GM18507 (cell line): ENCODE data around the gene TMEM150A.
"Not testable (repeated sequence)": the region's sequence is repeated elsewhere in the genome, so short reads cannot be mapped to it uniquely, and the experiment has no call there.

Experiments used
- DNase-seq: peaks from one replicate; pipeline ENCODE4 v3.0.0; 2011; ENCODE audit warnings: low read depth; ENCODE audit not compliant: insufficient read length; ENCODE audit errors: extremely low spot score
- FAIRE-seq: peaks from 2 replicates; lab custom pipeline; 2011; peaks lifted over from hg19 to GRCh38; lab: Jason Lieb, UNC

TMEM150A gene

GRCh38 chr2:85578243-85579180 lies 24.0 kb downstream of the TMEM150A start:
- no peak for FAIRE-seq

GRCh38 chr2:85577386-85578242 lies 24.9 kb downstream of the TMEM150A start, which contains the start of gene VAMP8:
VAMP8 (plus strand) TSS chr2:85577586; CDS start chr2:85577647, 61 bp downstream.
- FAIRE-seq, result peak; percentile 80
- no peak for DNase-seq

More at GRCh38 chr2:85578243-85579180, 24.0 kb downstream of the TMEM150A start:
- DNase-seq, result no peak

GRCh38 chr2:85577063-85577385 lies 25.5 kb downstream of the TMEM150A start:
- DNase-seq (no peak), FAIRE-seq (no peak)

GRCh38 chr2:85575739-85576138 lies 26.8 kb downstream of the TMEM150A start:
- DNase-seq (no peak), FAIRE-seq (no peak)

GRCh38 chr2:85566265-85566664 lies 36.2 kb downstream of the TMEM150A start:
- DNase-seq (no peak), FAIRE-seq (no peak)

GRCh38 chr2:85564144-85564563 lies 38.3 kb downstream of the TMEM150A start:
- FAIRE-seq (no peak), DNase-seq (no peak)

GRCh38 chr2:85561280-85562212 lies 41.0 kb downstream of the TMEM150A start, which contains the start of gene GGCX:
GGCX (minus strand) TSS chr2:85561493; CDS start chr2:85561428, 65 bp downstream.
- FAIRE-seq (peak; percentile 89), DNase-seq (peak; percentile 91)

- FAIRE-seq, result no peak
These were observed 41.7 kb downstream of the TMEM150A start for GRCh38 chr2:85560812-85561279.

GRCh38 chr2:85560403-85560726 lies 42.1 kb downstream of the TMEM150A start:
- DNase-seq, FAIRE-seq: not testable (repeated sequence)

More at GRCh38 chr2:85560812-85561279, 41.7 kb downstream of the TMEM150A start:
- DNase-seq, result no peak

- DNase-seq (no peak), FAIRE-seq (no peak)
These were observed 44.3 kb downstream of the TMEM150A start for GRCh38 chr2:85558160-85558559.

GRCh38 chr2:85557130-85557529 lies 45.4 kb downstream of the TMEM150A start:
- FAIRE-seq (no peak), DNase-seq (no peak)

- no peak for DNase-seq
- no peak for FAIRE-seq
These were observed 47.4 kb downstream of the TMEM150A start for GRCh38 chr2:85554980-85555612.

GRCh38 chr2:85553184-85553583 lies 49.3 kb downstream of the TMEM150A start:
- DNase-seq (no peak), FAIRE-seq (no peak)

GRCh38 chr2:85551698-85552678 lies 50.5 kb downstream of the TMEM150A start:
- peak; percentile 86 for FAIRE-seq
- peak; percentile 54 for DNase-seq

- FAIRE-seq (no peak), DNase-seq (no peak)
These were observed 52.0 kb downstream of the TMEM150A start for GRCh38 chr2:85550486-85550885.

GRCh38 chr2:85549826-85550225 lies 52.7 kb downstream of the TMEM150A start:
- FAIRE-seq (no peak), DNase-seq (no peak)

GRCh38 chr2:85549095-85549494 lies 53.4 kb downstream of the TMEM150A start:
- no peak for FAIRE-seq
- no peak for DNase-seq

GRCh38 chr2:85548608-85548900 lies 53.9 kb downstream of the TMEM150A start:
- FAIRE-seq, result no peak
- no peak for DNase-seq
